ENCODE data around the gene VPS52. TPM values are rescaled to one million over a fixed set of nuclear protein-coding genes. Genes with fewer than 3 reads are reported as not detected.
A peak's percentile ranks its signal among the peaks of the same experiment; 100 is the strongest.

The VPS52 gene
- total RNA-seq, 1 experiment from 2014 or later: 46.2 TPM

DNA sequence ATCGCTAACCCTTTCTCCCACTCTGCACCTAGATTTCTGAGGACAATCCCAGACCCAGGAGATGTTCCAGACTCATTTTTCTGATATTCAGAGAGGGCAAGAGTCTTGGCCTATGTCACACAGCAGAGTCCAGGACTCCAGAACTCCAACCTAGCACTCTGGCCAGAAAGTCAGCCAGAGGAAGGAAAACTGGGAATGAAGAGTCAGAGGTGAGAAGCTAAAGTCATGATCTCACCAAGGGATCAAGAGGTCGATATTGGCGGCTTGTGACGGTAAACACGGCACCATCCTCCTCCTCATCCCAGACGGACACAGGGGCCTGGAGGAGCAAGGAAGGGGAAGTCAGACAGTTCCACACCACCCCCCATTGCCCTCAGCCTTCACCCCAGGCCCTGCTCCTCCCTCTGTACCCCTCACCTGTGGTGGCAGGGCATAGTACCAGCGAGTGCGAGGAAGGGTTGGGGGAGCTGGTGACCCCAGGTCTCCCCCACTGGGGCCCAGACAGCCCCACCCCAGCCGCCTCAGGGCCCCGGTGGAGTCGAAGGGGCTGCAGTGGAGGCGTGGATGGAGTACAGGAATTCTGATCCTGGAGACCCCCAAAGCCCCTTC, 25.2 kb upstream of the VPS52 start:
- Histone ChIP-seq H3K4me2 (peak overlapping the region; percentile 99), H3K36me3 (ENCODE audit: low read depth) (peaks cover 5% of the 10 kb centered on the region; the same call in 1 of the 2 replicates), H3K27ac (peak overlapping the region; percentile 88; the same call in 1 of the 2 replicates), H3K79me2 (ENCODE audit: low read depth) (peaks cover 44% of the 10 kb centered on the region), H3K9me2 (ENCODE audit: insufficient read depth) (no peaks in the 10 kb centered on the region), H3K9me3 (ENCODE audit: insufficient read depth, low read depth) (no peaks in the 10 kb centered on the region), H2AFZ (peak overlapping the region; percentile 74), H4K20me1 (ENCODE audit: insufficient read depth) (no peaks in the 10 kb centered on the region; the same call in 1 of the 2 replicates), H3K4me1 (replicated peaks; ENCODE audit: insufficient read depth) (peaks cover 23% of the 10 kb centered on the region), H3K4me3 (peak overlapping the region; percentile 75), H3K27me3 (ENCODE audit: insufficient read depth, low read depth) (no peaks in the 10 kb centered on the region), H3F3A (ENCODE audit: insufficient read depth, low read depth) (peaks cover 38% of the 10 kb centered on the region)
- CTCF ChIA-PET: interaction anchor here (0.6 kb wide), 1 partner anchor 29 kb away, joined by 3 read pairs; no protein-coding TSS in a partner anchor
- TSS peak; percentile 18 for BruUV-seq (replicated peaks)
- intact Hi-C loops (cut with micrococcal nuclease; ENCODE audit: unreplicated experiment): loop anchor here (5.0 kb wide), 1 partner anchor 115 kb away; the partner anchor contains the start of gene PHF1
- TF ChIP-seq CTCF (conservative IDR thresholded peaks at IDR 0.05): no peak
- TF ChIP-seq EZH2 (IDR thresholded peaks at IDR 0.05; ENCODE audit: low read depth): no peak
- DNase-seq: peak in 1 of 2 experiments; percentile 27
- POLR2A ChIA-PET (ENCODE audit: unreplicated experiment): interaction anchor here (0.6 to 0.7 kb wide), 2 partner anchors 17 to 49 kb away, joined by 3 to 9 read pairs; no protein-coding TSS in a partner anchor

- intact Hi-C loops (cut with micrococcal nuclease; ENCODE audit: unreplicated experiment): loop anchor here (5.0 kb wide), 1 partner anchor 117 kb away; the partner anchor contains the start of gene PHF1
- Histone ChIP-seq H3K27ac (no peak overlapping the region), H3K9me3 (ENCODE audit: insufficient read depth, low read depth) (no peaks in the 10 kb centered on the region), H3K9me2 (ENCODE audit: insufficient read depth) (no peaks in the 10 kb centered on the region), H3F3A (ENCODE audit: insufficient read depth, low read depth) (peaks cover 35% of the 10 kb centered on the region), H3K4me3 (no peak overlapping the region), H3K79me2 (ENCODE audit: low read depth) (peaks cover 40% of the 10 kb centered on the region), H3K36me3 (ENCODE audit: low read depth) (peaks cover 5% of the 10 kb centered on the region; the same call in 1 of the 2 replicates), H3K4me1 (replicated peaks; ENCODE audit: insufficient read depth) (peaks cover 12% of the 10 kb centered on the region), H3K4me2 (peak overlapping the region; percentile 99; the same call in 1 of the 2 replicates), H4K20me1 (ENCODE audit: insufficient read depth) (no peaks in the 10 kb centered on the region; the same call in 1 of the 2 replicates), H2AFZ (no peak overlapping the region), H3K27me3 (ENCODE audit: insufficient read depth, low read depth) (no peaks in the 10 kb centered on the region)
- no peak for TF ChIP-seq EZH2 (IDR thresholded peaks at IDR 0.05; ENCODE audit: low read depth)
- no peak for TF ChIP-seq CTCF (conservative IDR thresholded peaks at IDR 0.05)
- DNase-seq: peak in 1 of 2 experiments; percentile 4
- BruUV-seq (replicated peaks): no TSS peak
- CTCF ChIA-PET: no interaction called here
- POLR2A ChIA-PET (ENCODE audit: unreplicated experiment): no interaction called here
Observed at GRCh38 chr6:33295621-33296369, 24.1 kb upstream of the VPS52 start.

DNA sequence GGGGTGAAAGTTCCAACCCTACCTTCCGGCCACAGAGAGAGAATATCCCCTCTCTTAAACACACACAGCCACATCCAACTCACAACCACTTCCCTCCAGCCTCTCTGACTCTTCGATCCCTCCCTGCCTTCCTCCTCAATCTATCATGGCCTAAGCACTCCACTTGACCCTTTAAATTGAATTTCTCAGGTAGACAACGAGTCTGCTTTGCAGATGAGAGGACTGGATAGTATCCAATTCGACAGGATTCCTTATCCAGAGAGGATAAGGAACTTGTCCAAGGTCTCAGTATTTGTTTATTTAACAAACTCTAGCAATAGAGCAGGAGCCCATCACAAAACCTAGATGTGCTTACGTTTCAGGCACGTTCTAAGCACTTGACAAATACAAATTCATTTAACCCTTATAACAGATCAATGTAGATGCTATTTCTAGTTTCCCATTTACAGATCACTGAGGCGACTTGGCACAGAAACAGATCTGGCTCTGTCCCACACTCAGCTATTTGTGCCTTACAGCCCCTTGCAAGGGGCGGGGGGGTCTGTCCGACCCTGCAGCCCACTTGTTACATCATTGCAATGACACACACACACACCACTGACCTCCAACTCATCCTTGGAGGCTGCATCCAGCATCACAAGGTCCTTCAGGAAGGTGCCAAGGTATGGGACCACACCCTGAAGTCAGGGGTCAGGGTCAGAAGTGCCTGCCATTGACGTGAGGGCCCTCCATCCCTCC, 22.6 kb upstream of the VPS52 start:
- no peak overlapping the region for H3K4me3 ChIP-seq
- no peaks in the 10 kb centered on the region for H3K9me2 ChIP-seq (ENCODE audit: insufficient read depth)
- peaks cover 47% of the 10 kb centered on the region for H3K79me2 ChIP-seq (ENCODE audit: low read depth)
- H3K36me3 ChIP-seq (ENCODE audit: low read depth): peaks cover 5% of the 10 kb centered on the region; the same call in 1 of the 2 replicates
- H3K27me3 ChIP-seq (ENCODE audit: insufficient read depth, low read depth): no peaks in the 10 kb centered on the region
- no peak overlapping the region for H2AFZ ChIP-seq
- intact Hi-C loops (cut with micrococcal nuclease; ENCODE audit: unreplicated experiment): no loop called here
- peak in 1 of 2 experiments; percentile 25 for DNase-seq
- no peaks in the 10 kb centered on the region for H3K9me3 ChIP-seq (ENCODE audit: insufficient read depth, low read depth)
- no peak overlapping the region for H3K4me2 ChIP-seq
- BruUV-seq (replicated peaks): no TSS peak
- CTCF ChIA-PET: interaction anchor here (0.6 kb wide), 1 partner anchor 31 kb away, joined by 3 read pairs; no protein-coding TSS in a partner anchor
- no peaks in the 10 kb centered on the region; the same call in 1 of the 2 replicates for H4K20me1 ChIP-seq (ENCODE audit: insufficient read depth)
- no peak for TF ChIP-seq EZH2 (IDR thresholded peaks at IDR 0.05; ENCODE audit: low read depth)
- TF ChIP-seq CTCF (conservative IDR thresholded peaks at IDR 0.05): no peak
- POLR2A ChIA-PET (ENCODE audit: unreplicated experiment): no interaction called here
- H3K27ac ChIP-seq: no peak overlapping the region
- H3F3A ChIP-seq (ENCODE audit: insufficient read depth, low read depth): peaks cover 20% of the 10 kb centered on the region
- H3K4me1 ChIP-seq (replicated peaks; ENCODE audit: insufficient read depth): peaks cover 12% of the 10 kb centered on the region
